ENCODE results near the gene ANKRD24. TPM values are rescaled to one million over a fixed set of nuclear protein-coding genes. Genes with fewer than 3 reads are reported as not detected.

ANKRD24 gene
- total and polyA plus RNA-seq, 2 of the 13 experiments (the other 11 are each of a cell fraction or from before 2014, with no cell fraction given) = 0.13 to 0.24 TPM

- TF ChIP-seq, protein P1, sequence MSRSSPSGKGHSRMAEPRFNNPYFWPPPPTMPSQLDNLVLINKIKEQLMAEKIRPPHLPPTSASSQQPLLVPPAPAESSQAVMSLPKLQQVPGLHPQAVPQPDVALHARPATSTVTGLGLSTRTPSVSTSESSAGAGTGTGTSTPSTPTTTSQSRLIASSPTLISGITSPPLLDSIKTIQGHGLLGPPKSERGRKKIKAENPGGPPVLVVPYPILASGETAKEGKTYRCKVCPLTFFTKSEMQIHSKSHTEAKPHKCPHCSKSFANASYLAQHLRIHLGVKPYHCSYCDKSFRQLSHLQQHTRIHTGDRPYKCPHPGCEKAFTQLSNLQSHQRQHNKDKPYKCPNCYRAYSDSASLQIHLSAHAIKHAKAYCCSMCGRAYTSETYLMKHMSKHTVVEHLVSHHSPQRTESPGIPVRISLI (CRISPR knock-in tag; IDR thresholded peaks at IDR 0.05; ENCODE audit: borderline replicate concordance) = 0 out of 2 replicates have a peak, but pooled peaks have one; percentile 23
- TF ChIP-seq UBTF (CRISPR knock-in tag; IDR thresholded peaks at IDR 0.05) (peak; percentile 27; the same call in 1 of the 2 replicates), GZF1 (CRISPR knock-in tag; IDR thresholded peaks at IDR 0.05) (no peak), NAIF1 (CRISPR knock-in tag; IDR thresholded peaks at IDR 0.05; ENCODE audit: borderline replicate concordance) (no peak), ZNF441 (CRISPR knock-in tag; IDR thresholded peaks at IDR 0.05; ENCODE audit: borderline replicate concordance) (peak; percentile 34; the same call in 1 of the 2 replicates), TGIF2 (CRISPR knock-in tag; IDR thresholded peaks at IDR 0.05) (no peak), ZNF614 (CRISPR knock-in tag; IDR thresholded peaks at IDR 0.05; ENCODE audit: borderline replicate concordance) (0 out of 2 replicates have a peak, but pooled peaks have one; percentile 9), ZBTB7B (CRISPR knock-in tag; IDR thresholded peaks at IDR 0.05) (0 out of 2 replicates have a peak, but pooled peaks have one; percentile 51), ZNF800 (CRISPR knock-in tag; IDR thresholded peaks at IDR 0.05) (0 out of 2 replicates have a peak, but pooled peaks have one; percentile 18)
Observed at GRCh38 chr19:4140237-4140711, 42.2 kb upstream of the ANKRD24 start (continued).
